Measurements from ENCODE around the gene ZBTB46.

DNA sequence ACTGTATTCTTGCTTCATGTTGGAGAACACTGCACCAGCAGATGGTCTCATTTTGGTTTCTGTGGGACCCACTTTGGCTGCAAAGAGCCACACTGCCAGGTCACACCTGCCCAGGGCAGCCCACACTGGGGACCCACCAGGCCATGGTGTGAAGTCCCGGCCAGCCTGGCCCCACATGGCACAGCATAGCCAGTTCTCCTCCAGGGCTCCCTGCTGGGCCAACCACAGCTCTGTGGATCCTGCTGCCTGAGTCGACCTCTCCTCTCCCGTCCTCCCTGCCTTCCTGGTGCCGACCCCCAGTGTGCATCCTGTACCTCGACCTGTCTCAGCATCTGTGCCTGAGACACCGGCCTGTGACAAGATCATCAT lies 126.3 kb downstream of the ZBTB46 start:
- TF ChIP-seq FOXJ3 (CRISPR knock-in tag; IDR thresholded peaks at IDR 0.05; ENCODE audit: borderline replicate concordance) (no peak), ZNF281 (CRISPR knock-in tag; IDR thresholded peaks at IDR 0.05) (no peak), TCF7 (CRISPR knock-in tag; IDR thresholded peaks at IDR 0.05; ENCODE audit: low read depth) (no peak), RORB (CRISPR knock-in tag; IDR thresholded peaks at IDR 0.05) (no peak), NR3C1 (CRISPR knock-in tag; conservative IDR thresholded peaks at IDR 0.05; ENCODE audit: low read depth) (no peak), TP53 (CRISPR knock-in tag; IDR thresholded peaks at IDR 0.05) (no peak), SMAD4 (CRISPR knock-in tag; IDR thresholded peaks at IDR 0.05) (no peak), ZNF138 (CRISPR knock-in tag; conservative IDR thresholded peaks at IDR 0.05) (no peak), CREM (CRISPR knock-in tag; IDR thresholded peaks at IDR 0.05) (no peak)
- TF ChIP-seq, protein P1, sequence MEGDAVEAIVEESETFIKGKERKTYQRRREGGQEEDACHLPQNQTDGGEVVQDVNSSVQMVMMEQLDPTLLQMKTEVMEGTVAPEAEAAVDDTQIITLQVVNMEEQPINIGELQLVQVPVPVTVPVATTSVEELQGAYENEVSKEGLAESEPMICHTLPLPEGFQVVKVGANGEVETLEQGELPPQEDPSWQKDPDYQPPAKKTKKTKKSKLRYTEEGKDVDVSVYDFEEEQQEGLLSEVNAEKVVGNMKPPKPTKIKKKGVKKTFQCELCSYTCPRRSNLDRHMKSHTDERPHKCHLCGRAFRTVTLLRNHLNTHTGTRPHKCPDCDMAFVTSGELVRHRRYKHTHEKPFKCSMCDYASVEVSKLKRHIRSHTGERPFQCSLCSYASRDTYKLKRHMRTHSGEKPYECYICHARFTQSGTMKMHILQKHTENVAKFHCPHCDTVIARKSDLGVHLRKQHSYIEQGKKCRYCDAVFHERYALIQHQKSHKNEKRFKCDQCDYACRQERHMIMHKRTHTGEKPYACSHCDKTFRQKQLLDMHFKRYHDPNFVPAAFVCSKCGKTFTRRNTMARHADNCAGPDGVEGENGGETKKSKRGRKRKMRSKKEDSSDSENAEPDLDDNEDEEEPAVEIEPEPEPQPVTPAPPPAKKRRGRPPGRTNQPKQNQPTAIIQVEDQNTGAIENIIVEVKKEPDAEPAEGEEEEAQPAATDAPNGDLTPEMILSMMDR (IDR thresholded peaks at IDR 0.05): no peak
- TF ChIP-seq, protein P2, sequence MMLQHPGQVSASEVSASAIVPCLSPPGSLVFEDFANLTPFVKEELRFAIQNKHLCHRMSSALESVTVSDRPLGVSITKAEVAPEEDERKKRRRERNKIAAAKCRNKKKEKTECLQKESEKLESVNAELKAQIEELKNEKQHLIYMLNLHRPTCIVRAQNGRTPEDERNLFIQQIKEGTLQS (CRISPR knock-in tag; conservative IDR thresholded peaks at IDR 0.05): no peak
- TF ChIP-seq, protein P3, sequence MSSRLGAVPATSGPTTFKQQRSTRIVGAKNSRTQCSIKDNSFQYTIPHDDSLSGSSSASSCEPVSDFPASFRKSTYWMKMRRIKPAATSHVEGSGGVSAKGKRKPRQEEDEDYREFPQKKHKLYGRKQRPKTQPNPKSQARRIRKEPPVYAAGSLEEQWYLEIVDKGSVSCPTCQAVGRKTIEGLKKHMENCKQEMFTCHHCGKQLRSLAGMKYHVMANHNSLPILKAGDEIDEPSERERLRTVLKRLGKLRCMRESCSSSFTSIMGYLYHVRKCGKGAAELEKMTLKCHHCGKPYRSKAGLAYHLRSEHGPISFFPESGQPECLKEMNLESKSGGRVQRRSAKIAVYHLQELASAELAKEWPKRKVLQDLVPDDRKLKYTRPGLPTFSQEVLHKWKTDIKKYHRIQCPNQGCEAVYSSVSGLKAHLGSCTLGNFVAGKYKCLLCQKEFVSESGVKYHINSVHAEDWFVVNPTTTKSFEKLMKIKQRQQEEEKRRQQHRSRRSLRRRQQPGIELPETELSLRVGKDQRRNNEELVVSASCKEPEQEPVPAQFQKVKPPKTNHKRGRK (CRISPR knock-in tag; IDR thresholded peaks at IDR 0.05; ENCODE audit: borderline replicate concordance): no peak
